ENCODE results near the gene SUGCT.
"Not testable (repeated sequence)": the region's sequence is repeated elsewhere in the genome, so short reads cannot be mapped to it uniquely, and the experiment has no call there.

SUGCT gene

GRCh38 chr7:40643664-40644063, 508.9 kb downstream of the SUGCT start:
- DNase-seq = no peak

GRCh38 chr7:40644454-40645188, 509.8 kb downstream of the SUGCT start:
- no peak for DNase-seq

GRCh38 chr7:40645197-40645596, 510.4 kb downstream of the SUGCT start:
- no peak for DNase-seq

- DNase-seq = no peak
These were observed 511.9 kb downstream of the SUGCT start for GRCh38 chr7:40646717-40647116.

DNA sequence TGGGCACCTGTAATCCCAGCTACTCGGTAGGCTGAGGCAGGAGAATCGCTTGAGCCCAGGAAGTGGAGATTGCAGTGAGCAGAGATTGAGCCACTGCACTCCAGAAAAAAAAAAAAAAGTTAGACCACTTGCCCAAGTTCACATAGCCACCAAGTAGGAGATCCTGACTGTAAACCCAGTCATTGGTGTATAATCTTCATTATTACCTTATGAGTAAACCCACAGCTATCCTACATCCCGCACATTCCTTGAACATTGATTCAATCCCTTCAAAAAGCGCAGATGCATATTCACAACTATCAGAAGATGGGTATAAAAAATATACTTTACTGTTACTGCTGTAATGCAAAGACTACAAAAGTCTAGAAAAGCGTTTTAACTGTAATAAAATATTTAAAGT, 512.9 kb downstream of the SUGCT start:
- DNase-seq = no peak

DNA sequence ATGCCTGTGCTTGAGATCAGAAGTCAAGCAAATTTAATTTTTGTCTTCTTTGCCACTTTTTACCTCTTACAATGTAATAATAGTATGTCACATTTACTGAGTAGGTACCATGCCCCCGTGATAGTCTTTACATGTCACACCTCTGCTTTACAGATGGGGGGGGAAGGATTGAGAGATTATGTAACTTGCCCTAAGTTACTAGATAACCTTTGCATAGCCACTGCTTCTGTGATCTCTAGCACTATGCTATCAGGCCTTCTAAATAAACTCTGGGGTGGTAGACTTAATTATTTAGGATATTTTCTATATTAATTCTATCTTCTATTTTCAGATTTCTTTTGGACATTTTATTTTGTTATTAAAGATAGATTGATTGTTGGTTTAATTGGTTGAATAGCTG, 514.4 kb downstream of the SUGCT start:
- no peak for DNase-seq

DNA sequence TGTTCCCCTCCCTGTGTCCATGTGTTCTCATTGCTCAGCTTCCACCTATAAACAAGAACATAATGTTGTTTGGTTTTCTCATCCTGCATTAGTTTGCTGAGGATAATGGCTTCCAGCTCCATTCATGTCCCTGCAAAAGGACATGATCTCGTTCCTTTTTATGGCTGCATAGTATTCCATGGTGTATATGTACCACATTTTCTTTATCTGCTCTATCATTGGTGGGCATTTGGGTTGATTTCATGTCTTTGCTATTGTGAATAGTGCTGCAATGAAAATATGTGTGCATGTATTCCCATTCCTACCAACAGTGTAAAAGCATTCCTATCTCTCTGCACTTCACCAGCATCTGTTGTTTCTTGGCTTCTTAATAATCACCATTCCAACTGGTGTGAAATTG, 516.1 kb downstream of the SUGCT start:
- not testable (repeated sequence) for DNase-seq

- no peak for DNase-seq
These were observed 519.4 kb downstream of the SUGCT start for GRCh38 chr7:40654171-40654570.

DNA sequence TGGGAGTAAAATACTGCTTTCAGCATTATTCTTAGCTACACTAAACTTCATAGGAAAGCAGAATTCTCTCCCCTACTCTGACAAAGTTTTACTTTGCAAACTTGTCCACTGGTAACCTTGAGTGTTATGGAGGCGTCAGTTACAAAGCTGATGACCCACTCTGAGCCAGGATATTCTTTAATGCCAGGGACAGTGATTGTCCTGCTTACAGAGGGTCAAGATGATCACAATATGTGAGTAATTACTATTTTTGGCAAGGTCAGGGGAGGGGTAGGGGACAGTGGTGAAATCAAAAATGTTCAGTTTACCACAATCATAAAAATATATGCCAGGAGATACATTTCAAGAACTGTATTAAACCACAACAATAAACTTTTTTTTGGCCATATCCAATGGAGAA, 520.6 kb downstream of the SUGCT start:
- DNase-seq = no peak

GRCh38 chr7:40656349-40656748, 521.5 kb downstream of the SUGCT start:
- no peak for DNase-seq

DNA sequence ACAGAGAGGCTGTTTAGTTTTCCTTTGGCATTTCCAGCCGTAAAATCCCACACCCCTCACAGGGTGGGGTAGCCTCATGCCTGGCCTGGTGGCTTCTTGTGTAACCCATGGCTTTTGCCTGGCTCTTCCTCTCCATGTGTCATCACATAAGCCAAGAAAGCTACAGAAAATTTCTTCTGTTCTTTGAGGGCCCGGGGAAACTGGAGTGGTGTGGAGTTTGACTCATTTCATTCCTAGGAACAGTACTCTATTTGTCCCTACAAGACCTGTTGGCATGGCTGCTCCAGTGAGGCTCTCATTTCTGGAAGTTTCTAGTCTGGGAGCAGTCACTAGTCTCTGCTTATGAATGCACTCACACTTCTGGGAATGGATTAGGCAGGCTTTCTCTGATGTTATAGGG, 523.9 kb downstream of the SUGCT start:
- DNase-seq = no peak

- DNase-seq = no peak
These were observed 524.4 kb downstream of the SUGCT start for GRCh38 chr7:40659231-40659630.

- no peak for DNase-seq
These were observed 538.5 kb downstream of the SUGCT start for GRCh38 chr7:40673285-40673684.

GRCh38 chr7:40674316-40674715, 539.5 kb downstream of the SUGCT start:
- no peak for DNase-seq

- no peak for DNase-seq
These were observed 540.9 kb downstream of the SUGCT start for GRCh38 chr7:40675741-40676140.

GRCh38 chr7:40676221-40676620, 541.4 kb downstream of the SUGCT start:
- no peak for DNase-seq

DNA sequence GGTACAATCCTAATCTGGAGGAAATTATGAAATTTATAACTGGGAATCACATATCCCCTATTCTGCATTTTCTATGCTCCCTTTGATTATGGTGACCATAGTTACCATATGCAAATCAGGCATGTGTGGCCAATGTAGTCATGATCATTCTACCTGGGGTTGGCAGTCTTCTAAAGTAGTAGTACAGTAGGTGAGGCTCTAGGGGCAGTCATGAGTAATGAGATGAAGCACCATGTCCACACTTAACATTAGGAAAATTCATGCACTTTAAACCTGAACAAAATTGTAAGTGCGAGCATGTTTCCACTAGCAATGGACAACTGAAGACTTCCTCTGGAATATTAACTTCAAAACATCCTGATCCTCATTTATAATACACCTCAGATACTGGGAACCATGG, 545.9 kb downstream of the SUGCT start:
- DNase-seq = no peak

DNA sequence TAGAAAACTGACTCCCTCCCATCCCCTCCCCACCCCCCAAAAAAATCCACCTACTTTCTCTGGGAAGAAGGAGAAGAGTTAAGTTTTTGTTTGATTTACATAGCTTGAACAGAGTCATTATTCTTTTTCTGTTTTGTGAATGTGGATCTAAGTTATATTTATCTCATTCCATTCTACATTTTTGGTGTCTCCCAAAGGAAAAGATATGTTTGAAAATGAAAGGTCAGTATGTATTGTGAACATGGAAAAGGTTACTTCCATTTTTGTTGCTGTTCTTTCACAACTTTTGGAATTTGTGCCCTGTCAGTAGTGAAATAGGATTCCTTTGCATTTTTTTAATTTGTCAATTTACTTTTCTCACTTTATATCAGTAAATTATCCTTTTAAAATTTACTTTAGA, 547.9 kb downstream of the SUGCT start:
- DNase-seq = no peak

GRCh38 chr7:40694026-40694809, 559.4 kb downstream of the SUGCT start:
- DNase-seq = no peak

GRCh38 chr7:40694991-40695390, 560.2 kb downstream of the SUGCT start:
- DNase-seq = no peak

DNA sequence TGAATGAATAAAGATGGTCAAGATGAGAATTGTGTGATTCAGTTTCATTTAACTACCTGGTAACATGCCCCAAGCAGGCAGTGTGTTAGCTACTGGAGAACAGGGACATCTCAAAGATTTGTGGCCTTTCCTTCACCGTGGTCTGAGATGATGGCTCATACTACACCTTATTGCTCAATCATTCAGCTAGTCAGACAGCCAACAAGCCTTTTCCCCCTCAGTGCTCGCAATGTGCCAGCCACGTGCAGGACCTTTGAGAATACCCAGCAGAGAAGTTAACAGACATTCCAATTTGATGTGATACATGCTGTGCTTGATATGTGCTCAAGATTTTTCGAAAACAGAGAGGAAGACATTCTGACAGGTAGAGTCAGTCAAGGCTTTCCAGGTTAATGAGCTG, 562.8 kb downstream of the SUGCT start:
- no peak for DNase-seq

- DNase-seq = no peak
These were observed 563.6 kb downstream of the SUGCT start for GRCh38 chr7:40698214-40698920.

DNA sequence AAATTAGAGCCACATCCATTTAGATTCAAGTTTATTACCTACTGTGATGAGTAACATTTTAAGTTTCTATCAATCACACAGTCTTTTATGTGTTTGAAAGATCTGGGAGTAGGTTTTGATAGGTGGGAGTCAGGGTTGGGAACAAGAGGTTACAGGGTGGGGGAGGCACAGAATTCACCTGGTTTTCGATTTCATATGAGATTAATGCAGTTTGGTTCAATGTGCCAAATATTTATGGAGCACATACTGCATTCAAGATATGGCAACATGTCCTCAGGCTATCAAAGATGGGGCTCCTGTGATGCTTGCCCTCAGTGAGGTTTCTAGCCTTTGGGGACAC, 564.1 kb downstream of the SUGCT start:
- no peak for DNase-seq

Data from NCI-H1417 treated with DMSO at 0.1 percent for 48 hours (cell line).